Left ventricle myocardium inferior (tissue), 1 donor: Measurements from ENCODE around the gene REV3L. TPM values are rescaled to one million over a fixed set of nuclear protein-coding genes. Genes with fewer than 3 reads are reported as not detected.
A peak's percentile ranks its signal among the peaks of the same experiment; 100 is the strongest.

ENCODE experiments used
- DNase-seq: peaks from one replicate; pipeline ENCODE4 v3.0.0-alpha.2; 2020
- H3K27ac ChIP-seq: fragments of 200-600 bp; replicated peaks from 2 replicates; pipeline ENCODE4 v1.8.0; 2021
- H3K27me3 ChIP-seq: fragments of 200-600 bp; 2 replicates; pipeline ENCODE4 v1.8.0; 2021; ENCODE audit warnings: low read depth
- H3K36me3 ChIP-seq: fragments of 200-600 bp; 2 replicates; pipeline ENCODE4 v1.8.0; 2021
- H3K4me1 ChIP-seq: fragments of 200-600 bp; 2 replicates; pipeline ENCODE4 v1.8.0; 2021
- H3K4me3 ChIP-seq: fragments of 200-600 bp; 2 replicates; pipeline ENCODE4 v1.8.0; 2021; ENCODE audit warnings: mild to moderate bottlenecking, moderate library complexity
- H3K9me3 ChIP-seq: fragments of 200-600 bp; replicated peaks from 2 replicates; pipeline ENCODE4 v1.8.0; 2021
- intact Hi-C: fragments of 100-400 bp; cut with micrococcal nuclease; formaldehyde crosslinking; loops from one replicate; pipeline ENCODE4 v1.11.0; 2022
- total RNA-seq: library from RNA; stranded (reverse); fragmentation: NEBNext Ultra II Directional; extraction: Animal tissue kit (Norgen Biotek cat#: 25700); gene quantifications from one replicate; pipeline ENCODE4 v1.2.1, GENCODE V29; 2021
- TF ChIP-seq, protein P1 (sequence below): fragments of 200-600 bp; IDR thresholded peaks from 2 replicates; pipeline ENCODE4 v1.8.0; 2021; ENCODE audit warnings: antibody characterized with exemption, mild to moderate bottlenecking, borderline replicate concordance
- donor health status: DM: no; HTN: yes; CAD: no; lungs with severe emphysema.

Gene REV3L
- total RNA-seq, 1 donor from 2014 or later, result 12.5 TPM

DNA sequence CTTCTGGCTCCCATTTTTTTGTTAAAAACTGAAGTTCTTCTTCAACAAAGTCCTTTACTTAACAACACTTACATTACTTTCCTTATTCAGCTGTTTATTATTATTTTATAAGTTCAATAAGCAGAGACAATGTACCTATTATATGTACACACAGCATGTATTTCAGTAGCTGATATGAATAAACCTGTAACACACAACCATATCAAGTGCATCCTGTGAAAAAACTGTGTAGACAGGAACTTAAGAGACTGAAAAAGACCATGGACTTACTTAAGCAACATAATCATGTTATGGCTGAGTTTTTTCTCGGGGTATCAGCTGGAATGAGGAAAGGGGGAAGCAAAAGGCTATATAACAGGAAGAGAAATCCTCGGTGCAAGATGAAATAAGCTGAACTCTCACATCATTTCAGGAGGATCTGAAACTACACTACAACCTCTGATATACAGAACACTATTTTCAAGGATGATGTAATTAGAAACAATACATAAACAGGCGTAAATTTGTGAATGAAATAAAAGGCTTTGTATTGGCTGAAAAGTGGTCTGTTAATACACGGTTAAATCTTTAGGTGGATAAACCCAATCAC lies 70.9 kb downstream of the REV3L start:
- intact Hi-C loops, result no loop called here
- Histone ChIP-seq H3K9me3 (no peaks in the 10 kb centered on the region), H3K36me3 (peaks cover 33% of the 10 kb centered on the region), H3K27me3 (no peaks in the 10 kb centered on the region), H3K4me3 (no peak overlapping the region), H3K4me1 (peaks cover 10% of the 10 kb centered on the region), H3K27ac (no peak overlapping the region)
- DNase-seq, result no peak
- TF ChIP-seq, protein P1, sequence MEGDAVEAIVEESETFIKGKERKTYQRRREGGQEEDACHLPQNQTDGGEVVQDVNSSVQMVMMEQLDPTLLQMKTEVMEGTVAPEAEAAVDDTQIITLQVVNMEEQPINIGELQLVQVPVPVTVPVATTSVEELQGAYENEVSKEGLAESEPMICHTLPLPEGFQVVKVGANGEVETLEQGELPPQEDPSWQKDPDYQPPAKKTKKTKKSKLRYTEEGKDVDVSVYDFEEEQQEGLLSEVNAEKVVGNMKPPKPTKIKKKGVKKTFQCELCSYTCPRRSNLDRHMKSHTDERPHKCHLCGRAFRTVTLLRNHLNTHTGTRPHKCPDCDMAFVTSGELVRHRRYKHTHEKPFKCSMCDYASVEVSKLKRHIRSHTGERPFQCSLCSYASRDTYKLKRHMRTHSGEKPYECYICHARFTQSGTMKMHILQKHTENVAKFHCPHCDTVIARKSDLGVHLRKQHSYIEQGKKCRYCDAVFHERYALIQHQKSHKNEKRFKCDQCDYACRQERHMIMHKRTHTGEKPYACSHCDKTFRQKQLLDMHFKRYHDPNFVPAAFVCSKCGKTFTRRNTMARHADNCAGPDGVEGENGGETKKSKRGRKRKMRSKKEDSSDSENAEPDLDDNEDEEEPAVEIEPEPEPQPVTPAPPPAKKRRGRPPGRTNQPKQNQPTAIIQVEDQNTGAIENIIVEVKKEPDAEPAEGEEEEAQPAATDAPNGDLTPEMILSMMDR, result no peak

DNA sequence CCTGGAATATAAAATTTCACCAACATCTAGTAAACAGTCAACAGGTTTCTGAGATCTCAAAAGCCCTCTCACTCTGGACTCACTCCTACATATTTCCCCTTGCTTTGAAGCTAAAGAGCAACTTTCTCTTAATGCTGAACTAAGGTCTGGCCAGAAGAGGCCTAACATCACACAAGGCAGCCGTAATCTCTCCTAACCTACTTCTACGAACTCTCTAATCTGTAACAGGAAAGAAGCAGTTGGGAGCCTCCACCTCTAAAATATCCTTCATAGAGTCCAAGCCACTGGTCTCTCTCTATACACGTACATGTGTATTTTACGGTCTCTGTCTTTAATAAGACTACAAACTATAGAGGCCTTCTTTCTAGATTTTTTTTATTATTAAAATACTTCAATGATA lies 72.0 kb downstream of the REV3L start:
- Histone ChIP-seq H3K9me3 (no peaks in the 10 kb centered on the region), H3K4me3 (no peak overlapping the region), H3K27me3 (no peaks in the 10 kb centered on the region), H3K4me1 (peaks cover under 1% of the 10 kb centered on the region), H3K27ac (peak overlapping the region; percentile 22), H3K36me3 (peaks cover 33% of the 10 kb centered on the region)
- TF ChIP-seq, protein P1, result no peak
- intact Hi-C loops, result no loop called here
- DNase-seq, result no peak

- intact Hi-C loops, result no loop called here
- TF ChIP-seq, protein P1, result no peak
- Histone ChIP-seq H3K4me3 (no peak overlapping the region), H3K27me3 (no peaks in the 10 kb centered on the region), H3K27ac (peak overlapping the region; percentile 22), H3K9me3 (no peaks in the 10 kb centered on the region), H3K4me1 (no peaks in the 10 kb centered on the region), H3K36me3 (peaks cover 32% of the 10 kb centered on the region)
- no peak for DNase-seq
Observed at GRCh38 chr6:111410371-111410770, 72.6 kb downstream of the REV3L start.

DNA sequence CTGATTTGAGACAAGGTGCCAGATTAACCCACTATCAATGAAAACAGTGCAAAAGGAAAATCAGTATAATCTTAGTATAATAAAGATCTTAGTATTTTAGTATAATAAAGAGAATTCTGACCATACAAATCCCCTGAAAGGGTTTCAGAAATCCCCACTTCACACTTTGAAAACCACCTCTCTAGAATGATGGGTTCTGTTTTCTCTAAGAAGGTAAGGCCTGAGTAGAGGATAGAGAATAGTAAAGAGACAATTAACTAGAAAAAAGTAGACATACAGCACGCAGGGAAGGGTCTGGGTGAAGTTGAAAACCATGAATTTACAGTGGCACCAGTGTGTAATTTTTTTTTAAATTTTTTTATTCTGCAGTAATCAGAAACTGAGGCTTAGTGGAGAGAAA lies 73.6 kb downstream of the REV3L start:
- Histone ChIP-seq H3K27me3 (no peaks in the 10 kb centered on the region), H3K36me3 (peaks cover 33% of the 10 kb centered on the region)

DNA sequence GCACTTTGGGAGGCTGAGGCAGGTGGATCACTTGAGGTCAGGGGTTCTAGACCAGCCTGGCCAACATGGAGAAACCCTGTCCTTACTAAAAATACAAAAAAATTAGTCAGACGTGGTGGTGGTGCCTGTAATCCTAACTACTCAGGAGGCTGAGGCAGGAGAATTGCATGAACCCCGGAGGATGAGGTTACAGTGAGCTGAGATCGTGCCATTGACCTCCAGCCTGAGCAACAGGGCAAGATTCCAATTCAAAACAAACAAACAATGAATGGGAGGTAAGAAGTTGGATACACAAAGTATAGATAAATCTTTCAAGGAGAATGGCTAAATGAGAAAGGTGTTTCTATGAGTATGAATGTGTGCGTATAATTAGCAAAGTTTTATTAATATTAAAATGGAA lies 75.3 kb downstream of the REV3L start:
- no peaks in the 10 kb centered on the region for H3K27me3 ChIP-seq
- intact Hi-C loops, result no loop called here
- DNase-seq, result no peak
- H3K4me1 ChIP-seq, result no peaks in the 10 kb centered on the region
- peaks cover 5% of the 10 kb centered on the region for H3K9me3 ChIP-seq
- no peak overlapping the region for H3K4me3 ChIP-seq
- no peak overlapping the region for H3K27ac ChIP-seq
- TF ChIP-seq, protein P1, result no peak
- peaks cover 49% of the 10 kb centered on the region for H3K36me3 ChIP-seq

More for the DNA sequence above, 73.6 kb downstream of the REV3L start:
- H3K4me3 ChIP-seq, result no peak overlapping the region
- H3K4me1 ChIP-seq, result no peaks in the 10 kb centered on the region
- TF ChIP-seq, protein P1, result no peak
- no peak overlapping the region for H3K27ac ChIP-seq
- DNase-seq, result no peak
- peaks cover under 1% of the 10 kb centered on the region for H3K9me3 ChIP-seq
- intact Hi-C loops, result no loop called here
